22Rv1 (cell line): ENCODE measurements around the gene CAMTA1.

ENCODE experiments used
- CTCF ChIP-seq: fragments of 450-650 bp; IDR thresholded peaks from 2 replicates; pipeline ENCODE4 v1.5.1; 2017; ENCODE audit warnings: mild to moderate bottlenecking
- ZFX ChIP-seq: fragments of 450-650 bp; IDR thresholded peaks from 2 replicates; pipeline ENCODE4 v1.6.1; 2017; ENCODE audit warnings: antibody characterized with exemption, borderline replicate concordance

- TF ChIP-seq CTCF: no peak
- no peak for TF ChIP-seq ZFX
These were observed 694.3 kb downstream of the CAMTA1 start for GRCh38 chr1:7479571-7479970.
